Measurements from ENCODE around the gene OR1I1. TPM values are rescaled to one million over a fixed set of nuclear protein-coding genes. Genes with fewer than 3 reads are reported as not detected.

OR1I1 gene
- polyA plus RNA-seq, 2 of the 4 experiments (the other 2 are of a cell fraction): not detected

GRCh38 chr19:15038294-15038693 is 43.7 kb upstream of the OR1I1 start (continued):
- no peak for TF ChIP-seq HOXB5 (CRISPR knock-in tag; IDR thresholded peaks at IDR 0.05)
- no peak for TF ChIP-seq ATOH8 (CRISPR knock-in tag; IDR thresholded peaks at IDR 0.05; ENCODE audit: low read depth)
- TF ChIP-seq FOSL2 (IDR thresholded peaks at IDR 0.05): no peak
- TF ChIP-seq FOSL2 (CRISPR knock-in tag; IDR thresholded peaks at IDR 0.05): no peak
- no peak for TF ChIP-seq POLR2AphosphoS2 (conservative IDR thresholded peaks at IDR 0.05; ENCODE audit: low read length)
- TF ChIP-seq NPAS2 (CRISPR knock-in tag; IDR thresholded peaks at IDR 0.05; ENCODE audit: borderline replicate concordance): no peak
- no peak for TF ChIP-seq ELK1 (IDR thresholded peaks at IDR 0.05; ENCODE audit: low read depth, low read length)

- H3K4me1 ChIP-seq: no peaks in the 10 kb centered on the region
- POLR2A ChIA-PET: no interaction called here
- CTCF ChIA-PET: interaction anchor here (2.3 kb wide), 1 partner anchor 16 kb away, joined by 5 read pairs; no protein-coding TSS in a partner anchor
- no peak overlapping the region for H3K4me2 ChIP-seq
- no peaks in the 10 kb centered on the region for H3K9me3 ChIP-seq
- no peak for TF ChIP-seq SREBF2 (IDR thresholded peaks at IDR 0.05)
- TF ChIP-seq RNF2 (IDR thresholded peaks at IDR 0.05; ENCODE audit: borderline replicate concordance, low read depth): no peak
- TF ChIP-seq GATA3 (IDR thresholded peaks at IDR 0.05; ENCODE audit: borderline replicate concordance): no peak
- no peak for TF ChIP-seq HES2 (IDR thresholded peaks at IDR 0.05)
- no peak for TF ChIP-seq FOSB (CRISPR knock-in tag; IDR thresholded peaks at IDR 0.05)
- TF ChIP-seq MYC (IDR thresholded peaks at IDR 0.05; ENCODE audit: borderline replicate concordance, low read length): no peak
- TF ChIP-seq PBX3 (IDR thresholded peaks at IDR 0.05): no peak
- no peak for TF ChIP-seq BHLHE40 (IDR thresholded peaks at IDR 0.05; ENCODE audit: low read depth, low read length)
- TF ChIP-seq EP300 (IDR thresholded peaks at IDR 0.05): no peak
- H3K27ac ChIP-seq: no peak overlapping the region
- FAIRE-seq (no peak), ATAC-seq (no peak), DNase-seq (ENCODE audit: low read depth in 1 of 2, low spot score in 1 of 2) (no peak)
- 0% methylated on average over 1 of the region's 1 CpG for WGBS (ENCODE audit: missing lambda C conversion rate)
- H3K4me3 ChIP-seq: no peak overlapping the region
These were observed 40.0 kb upstream of the OR1I1 start for GRCh38 chr19:15042003-15042402.

GRCh38 chr19:15042826-15043225 is 39.2 kb upstream of the OR1I1 start:
- H3K4me3 ChIP-seq: no peak overlapping the region
- H3K4me1 ChIP-seq: no peaks in the 10 kb centered on the region
- no peaks in the 10 kb centered on the region for H3K9me3 ChIP-seq
- H3K27ac ChIP-seq: no peak overlapping the region
- CTCF ChIA-PET: interaction anchor here (0.7 to 2.3 kb wide), 2 partner anchors 17 to 74 kb away, joined by 5 read pairs; no protein-coding TSS in a partner anchor
- H3K4me2 ChIP-seq: no peak overlapping the region
- WGBS (ENCODE audit: missing lambda C conversion rate): 6% methylated on average over 2 of the region's 2 CpGs
- POLR2A ChIA-PET: no interaction called here
- ATAC-seq (no peak), FAIRE-seq (no peak), DNase-seq (ENCODE audit: low read depth in 1 of 2, low spot score in 1 of 2) (no peak)
- no peak for TF ChIP-seq MAZ (IDR thresholded peaks at IDR 0.05; ENCODE audit: borderline replicate concordance, low read depth, low read length)
- no peak for TF ChIP-seq ZC3H11A (IDR thresholded peaks at IDR 0.05)
- TF ChIP-seq KDM5A (IDR thresholded peaks at IDR 0.05): no peak
- TF ChIP-seq GATA3 (IDR thresholded peaks at IDR 0.05; ENCODE audit: borderline replicate concordance): no peak
- TF ChIP-seq RNF2 (IDR thresholded peaks at IDR 0.05; ENCODE audit: borderline replicate concordance, low read depth): no peak
- no peak for TF ChIP-seq JUNB (IDR thresholded peaks at IDR 0.05)
- no peak for TF ChIP-seq MAX (IDR thresholded peaks at IDR 0.05)
- TF ChIP-seq ELK1 (IDR thresholded peaks at IDR 0.05; ENCODE audit: low read depth, low read length): no peak
- TF ChIP-seq HMGXB4 (CRISPR knock-in tag; IDR thresholded peaks at IDR 0.05; ENCODE audit: borderline replicate concordance): no peak
- TF ChIP-seq FOSL2 (IDR thresholded peaks at IDR 0.05): no peak
- TF ChIP-seq FOSL2 (CRISPR knock-in tag; IDR thresholded peaks at IDR 0.05): no peak
- TF ChIP-seq HOXA7 (CRISPR knock-in tag; IDR thresholded peaks at IDR 0.05): no peak
- no peak for TF ChIP-seq PHF8 (IDR thresholded peaks at IDR 0.05; ENCODE audit: borderline replicate concordance, low read depth)
- TF ChIP-seq POLR2AphosphoS2 (conservative IDR thresholded peaks at IDR 0.05; ENCODE audit: low read length): no peak
- no peak for TF ChIP-seq NFE2L2 (conservative IDR thresholded peaks at IDR 0.05; ENCODE audit: low read length)
- no peak for TF ChIP-seq EHF (CRISPR knock-in tag; IDR thresholded peaks at IDR 0.05)
- no peak for TF ChIP-seq POLR2A (IDR thresholded peaks at IDR 0.05; ENCODE audit: low read length)
- TF ChIP-seq RCOR1 (IDR thresholded peaks at IDR 0.05; ENCODE audit: low read depth, low read length): no peak
- no peak for TF ChIP-seq TP53 (CRISPR knock-in tag; IDR thresholded peaks at IDR 0.05)
- no peak for TF ChIP-seq SREBF2 (IDR thresholded peaks at IDR 0.05)
- no peak for TF ChIP-seq MYC (IDR thresholded peaks at IDR 0.05; ENCODE audit: borderline replicate concordance, low read length)

All from A549 (cell line).